ENCODE results near the gene COL18A1. TPM values are rescaled to one million over a fixed set of nuclear protein-coding genes. Genes with fewer than 3 reads are reported as not detected.

COL18A1 gene
- total and polyA plus RNA-seq, 7 donors = 4.4 to 197 (median 39.7) TPM

DNA sequence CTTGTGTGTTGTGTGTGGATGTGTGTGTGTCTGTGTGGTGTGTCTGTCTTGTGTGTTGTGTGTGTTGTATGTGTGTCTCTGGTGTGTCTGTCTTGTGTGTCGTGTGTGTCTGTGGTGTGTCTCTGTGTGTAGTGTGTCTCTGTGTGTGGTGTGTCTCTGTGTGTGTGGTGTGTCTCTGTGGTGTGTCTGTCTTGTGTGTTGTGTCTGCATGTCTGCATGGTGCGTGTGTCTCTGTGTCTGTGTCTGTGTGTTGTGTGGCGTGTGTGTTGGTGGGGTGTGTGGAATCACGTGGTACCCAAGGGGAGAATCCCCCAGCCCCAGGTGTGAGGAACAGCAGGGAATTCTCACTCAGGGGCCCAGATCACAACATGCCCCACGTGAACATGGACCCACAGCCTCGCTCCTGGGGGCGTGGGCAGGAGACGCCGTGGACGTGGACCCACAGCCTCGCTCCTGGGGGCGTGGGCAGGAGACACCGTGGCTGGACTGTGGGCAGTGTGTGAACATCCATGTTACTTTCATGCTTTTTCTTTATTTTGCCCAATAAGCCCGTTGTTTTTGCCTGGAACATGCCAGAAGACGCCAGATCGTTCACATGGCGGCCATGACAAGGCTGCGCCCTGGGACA, 69.5 kb downstream of the COL18A1 start:
- Histone ChIP-seq H3K9me3 (no peaks in the 10 kb centered on the region), H3K27ac (no peak overlapping the region), H3K27me3 (no peaks in the 10 kb centered on the region), H3K36me3 (peaks cover 0 to 27% (median 9%) of the 10 kb centered on the region in 4 donors), H3K4me1 (peaks cover 4 to 49% (median 45%) of the 10 kb centered on the region in 4 donors), H3K4me3 (no peak overlapping the region)
- WGBS, 2 donors = 93 to 98% methylated on average over 18 of the region's 18 CpGs
- intact Hi-C loops (cut with DNase I) = no loop called here
- DNase-seq = no peak
- no peak for TF ChIP-seq EP300 (IDR thresholded peaks at IDR 0.05)
- no peak for TF ChIP-seq CTCF (IDR thresholded peaks at IDR 0.05)
- TF ChIP-seq POLR2AphosphoS5 (IDR thresholded peaks at IDR 0.05) = no peak
- TF ChIP-seq POLR2A (IDR thresholded peaks at IDR 0.05) = no peak

DNA sequence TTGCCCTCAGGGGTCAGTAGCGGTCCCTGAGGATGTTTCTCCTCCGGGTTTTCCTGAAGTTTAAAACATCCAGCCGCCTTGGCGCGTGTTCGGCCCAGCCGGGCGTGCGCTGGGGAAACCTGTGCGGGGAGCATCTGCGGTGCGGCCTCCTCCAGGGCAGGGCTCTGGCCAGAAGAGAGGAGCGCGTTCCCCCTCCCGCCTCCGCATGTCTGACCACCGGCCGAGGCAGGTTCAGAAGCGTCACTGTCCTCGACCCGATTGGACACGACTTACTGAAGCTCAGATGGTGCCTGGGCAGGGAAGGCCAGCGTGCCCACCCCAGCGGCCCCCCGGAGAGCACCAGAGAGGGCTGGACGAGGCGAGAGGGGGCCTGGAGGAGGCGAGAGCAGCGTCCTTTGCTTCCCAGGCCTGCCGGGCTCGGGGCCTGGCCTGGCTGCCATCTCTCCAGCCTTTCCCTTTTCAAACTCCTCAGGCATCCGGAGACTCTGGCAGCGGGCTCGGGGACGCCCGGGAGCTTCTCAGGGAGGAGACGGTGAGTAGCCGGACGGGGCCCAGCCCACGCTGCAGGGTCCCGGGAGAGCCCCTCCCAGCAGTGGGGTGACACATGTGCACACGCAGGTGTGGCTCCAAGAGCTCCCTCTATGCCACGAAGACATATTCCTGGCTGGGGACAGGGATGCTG, 70.2 kb downstream of the COL18A1 start:
- Histone ChIP-seq H3K27ac (no peak overlapping the region), H3K36me3 (peaks cover 0 to 34% (median 11%) of the 10 kb centered on the region in 4 donors), H3K27me3 (no peaks in the 10 kb centered on the region), H3K4me3 (no peak overlapping the region), H3K9me3 (no peaks in the 10 kb centered on the region), H3K4me1 (peaks cover 4 to 43% (median 40%) of the 10 kb centered on the region in 4 donors)
- 83 to 94% methylated on average over 43 of the region's 43 CpGs for WGBS, 2 donors
- TF ChIP-seq EP300 (IDR thresholded peaks at IDR 0.05) (no peak), CTCF (IDR thresholded peaks at IDR 0.05) (no peak), POLR2A (IDR thresholded peaks at IDR 0.05) (no peak)
- no peak for DNase-seq
- intact Hi-C loops (cut with DNase I) = no loop called here

DNA sequence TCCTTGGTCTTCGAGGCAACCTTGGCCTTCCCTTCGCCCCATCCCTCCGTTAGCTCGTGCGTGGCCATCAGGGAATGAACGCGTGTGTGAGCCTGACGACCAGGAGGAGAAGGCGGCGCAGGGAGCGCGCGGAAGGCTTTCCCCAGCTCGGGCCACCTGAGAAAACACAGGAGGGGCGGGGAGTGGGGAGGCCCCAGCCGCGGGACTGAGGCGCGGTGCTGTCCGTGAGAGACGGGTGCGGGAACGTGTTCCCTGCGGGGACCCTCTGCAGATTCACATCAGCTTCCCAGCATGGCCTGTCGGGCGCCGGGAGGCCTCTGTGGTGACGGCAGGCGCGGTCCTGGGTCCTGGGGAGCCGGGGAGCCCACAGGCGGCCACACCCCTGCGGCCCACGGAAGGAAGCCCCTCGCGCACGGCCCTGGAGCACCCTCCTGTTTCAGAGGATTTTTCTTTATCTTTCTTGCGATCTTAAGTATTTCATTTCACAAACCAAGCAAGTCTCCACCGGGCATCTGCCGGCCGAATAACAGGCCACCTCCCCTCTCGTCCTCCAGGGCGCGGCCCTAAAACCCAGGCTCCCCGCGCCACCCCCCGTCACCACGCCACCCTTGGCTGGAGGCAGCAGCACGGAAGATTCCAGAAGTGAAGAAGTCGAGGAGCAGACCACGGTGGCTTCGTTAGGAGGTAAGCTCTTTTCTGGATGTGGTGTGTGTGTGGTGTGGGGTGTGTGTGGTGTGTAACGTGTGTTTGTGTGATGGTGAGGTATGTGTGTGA, 71.0 kb downstream of the COL18A1 start:
- intact Hi-C loops (cut with DNase I) = no loop called here
- DNase-seq = no peak
- Histone ChIP-seq H3K36me3 (peaks cover 0 to 39% (median 11%) of the 10 kb centered on the region in 4 donors), H3K27me3 (no peaks in the 10 kb centered on the region), H3K4me3 (no peak overlapping the region), H3K27ac (no peak overlapping the region), H3K9me3 (no peaks in the 10 kb centered on the region), H3K4me1 (peaks cover 4 to 37% (median 34%) of the 10 kb centered on the region in 4 donors)
- WGBS, 2 donors = 84 to 90% methylated on average over 53 of the region's 53 CpGs
- TF ChIP-seq POLR2A (IDR thresholded peaks at IDR 0.05) (no peak), POLR2AphosphoS5 (IDR thresholded peaks at IDR 0.05) (no peak), CTCF (IDR thresholded peaks at IDR 0.05) (no peak), EP300 (IDR thresholded peaks at IDR 0.05) (no peak)

GRCh38 chr21:45476582-45476981, 71.6 kb downstream of the COL18A1 start:
- no peak for DNase-seq
- 82 to 93% methylated on average over 6 of the region's 6 CpGs for WGBS, 2 donors
- Histone ChIP-seq H3K27me3 (no peaks in the 10 kb centered on the region), H3K4me1 (peaks cover 4 to 31% (median 28%) of the 10 kb centered on the region in 4 donors), H3K27ac (no peak overlapping the region), H3K4me3 (no peak overlapping the region), H3K9me3 (no peaks in the 10 kb centered on the region), H3K36me3 (peaks cover 0 to 45% (median 11%) of the 10 kb centered on the region in 4 donors)
- no peak for TF ChIP-seq POLR2A (IDR thresholded peaks at IDR 0.05)
- no peak for TF ChIP-seq CTCF (IDR thresholded peaks at IDR 0.05)
- TF ChIP-seq POLR2AphosphoS5 (IDR thresholded peaks at IDR 0.05) = no peak
- no peak for TF ChIP-seq EP300 (IDR thresholded peaks at IDR 0.05)
- intact Hi-C loops (cut with DNase I) = no loop called here

Data from sigmoid colon (tissue), 7 donors.